Pons (tissue), 1 donor: ENCODE results near the gene FAM187B.
"Not testable (repeated sequence)": the region's sequence is repeated elsewhere in the genome, so short reads cannot be mapped to it uniquely, and the experiment has no call there.

Experiments used
- DNase-seq: peaks from one replicate; pipeline ENCODE4 v3.0.0-alpha.2; 2016; ENCODE audit warnings: low spot score

Gene FAM187B

DNA sequence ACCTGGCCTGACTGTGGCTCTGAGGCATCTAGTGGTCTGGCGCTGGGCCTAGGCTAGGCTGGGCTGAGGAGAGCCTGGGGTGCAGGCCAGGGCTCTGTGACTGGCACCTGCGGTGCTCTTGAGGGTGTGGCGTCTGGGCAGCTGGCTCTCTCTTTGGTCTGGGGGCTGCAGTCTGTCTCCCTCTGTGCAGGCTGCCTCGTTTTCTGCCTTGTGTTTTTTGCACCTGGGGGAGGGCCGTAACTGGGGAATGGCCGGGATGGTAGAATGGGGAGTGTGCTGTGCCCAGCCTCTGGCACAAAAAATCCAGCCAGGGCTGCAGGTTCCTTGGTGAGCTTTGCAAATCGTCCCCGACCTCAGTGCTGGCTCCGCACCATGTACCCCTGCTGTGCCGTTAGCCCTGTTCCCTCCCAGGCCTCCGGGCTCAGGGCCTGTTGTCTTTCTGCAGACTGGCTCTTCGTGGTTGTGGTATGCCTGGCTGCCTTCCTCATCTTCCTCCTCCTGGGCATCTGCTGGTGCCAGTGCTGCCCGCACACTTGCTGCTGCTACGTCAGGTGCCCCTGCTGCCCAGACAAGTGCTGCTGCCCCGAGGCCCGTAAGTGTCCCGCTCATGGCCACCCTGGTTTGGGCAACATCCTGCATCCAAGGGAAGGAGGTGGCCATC, 33.7 kb upstream of the FAM187B start:
- DNase-seq, result no peak

DNA sequence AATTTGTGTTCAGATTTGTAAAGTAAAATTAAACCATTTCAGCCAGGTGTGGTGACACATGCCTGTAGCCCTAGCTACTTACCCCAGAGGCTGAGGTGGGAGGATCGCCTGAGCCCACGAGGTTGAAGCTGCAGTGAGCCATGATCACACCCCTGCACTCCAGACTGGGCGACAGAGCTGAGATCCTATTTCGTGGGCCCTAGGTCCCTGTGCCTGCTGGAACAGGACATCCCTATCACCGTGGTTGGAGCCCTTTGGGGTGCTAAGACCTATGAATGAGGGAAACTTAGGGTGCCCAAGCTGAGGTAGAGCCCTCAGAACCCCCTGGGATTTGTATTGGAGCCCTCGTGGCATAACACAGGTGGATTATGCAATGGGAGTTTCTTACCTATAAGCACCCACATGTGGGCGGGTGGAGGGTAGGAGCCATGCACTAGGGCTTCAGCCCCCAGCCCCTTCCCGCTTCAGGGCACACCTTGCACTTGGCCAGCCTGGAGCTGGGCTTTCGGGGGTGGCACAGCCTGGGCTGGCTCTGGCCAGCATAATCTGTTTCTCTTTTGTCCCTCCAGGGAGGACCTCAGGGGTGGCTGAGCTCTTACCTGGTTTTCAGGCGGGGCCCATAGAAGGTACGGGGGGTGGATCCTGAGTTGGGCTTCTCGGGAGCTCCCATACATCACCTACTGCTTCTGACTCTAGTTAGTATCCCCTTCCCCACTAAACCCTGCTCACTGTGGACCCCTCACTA, 33.0 kb upstream of the FAM187B start:
- DNase-seq, result no peak

DNA sequence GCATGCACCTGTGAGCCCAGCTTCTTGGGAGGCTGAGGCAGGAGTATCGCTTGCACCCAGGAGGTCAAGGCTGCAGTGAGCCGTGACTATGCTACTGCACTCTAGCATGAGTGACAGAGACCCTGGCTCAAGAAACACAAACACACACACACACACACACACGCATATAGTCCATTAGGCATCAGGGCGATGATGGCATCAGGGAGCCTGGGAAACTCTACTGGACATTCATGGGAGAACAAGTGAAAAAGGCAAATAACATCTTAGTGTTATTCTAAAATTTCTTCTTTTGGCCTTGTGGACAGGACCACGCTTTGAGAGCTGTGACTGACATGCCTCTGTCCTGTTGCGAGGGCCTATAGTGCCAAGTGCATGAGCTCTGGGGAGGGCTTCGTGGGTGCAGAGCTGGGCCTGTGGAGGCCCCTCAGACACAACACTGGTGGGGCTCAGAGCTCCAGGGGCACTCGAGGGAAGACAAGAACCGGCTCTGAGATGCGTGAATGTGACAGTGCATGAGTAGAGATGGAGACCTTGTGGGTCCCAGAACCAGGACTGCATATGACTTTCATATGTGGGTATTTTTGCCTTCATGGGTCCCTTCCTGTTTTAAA, 32.3 kb upstream of the FAM187B start:
- DNase-seq, result no peak

DNA sequence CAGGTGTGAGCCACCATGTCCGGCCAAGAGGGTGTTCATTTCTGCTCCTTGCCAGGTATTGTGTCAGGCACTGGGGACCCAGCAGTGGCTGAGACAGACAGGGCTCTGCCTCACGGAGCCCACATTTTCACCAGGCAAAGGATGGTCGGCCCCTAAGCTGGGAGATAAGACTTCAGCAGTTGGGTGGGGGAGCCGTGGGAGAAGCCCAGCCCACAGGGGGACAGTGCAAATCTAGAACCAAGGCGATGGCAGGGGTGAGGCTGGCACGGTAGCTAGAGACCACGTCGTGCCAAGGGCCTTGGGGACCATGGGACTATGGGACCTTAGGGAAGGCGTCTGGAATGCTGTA, 28.5 kb upstream of the FAM187B start:
- no peak for DNase-seq

DNA sequence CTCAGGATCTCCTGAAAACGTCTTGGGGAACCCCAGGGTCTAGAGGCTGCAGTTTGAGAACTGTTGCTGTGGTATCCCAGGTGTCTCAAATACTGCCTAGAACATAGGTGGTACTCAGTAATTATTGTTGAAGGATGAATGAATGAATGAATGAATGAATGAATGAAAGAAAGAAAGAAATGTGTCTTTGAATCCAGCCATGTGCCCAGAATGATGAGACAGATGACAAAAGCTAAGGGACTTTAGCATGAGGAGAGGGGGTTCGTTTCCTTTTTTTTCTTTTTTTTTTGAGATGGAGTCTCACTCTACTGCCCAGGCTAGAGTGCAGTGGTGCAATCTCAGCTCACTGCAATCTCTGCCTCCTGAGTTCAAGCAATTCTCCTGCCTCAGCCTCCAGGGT, 28.0 kb upstream of the FAM187B start:
- no peak for DNase-seq

DNA sequence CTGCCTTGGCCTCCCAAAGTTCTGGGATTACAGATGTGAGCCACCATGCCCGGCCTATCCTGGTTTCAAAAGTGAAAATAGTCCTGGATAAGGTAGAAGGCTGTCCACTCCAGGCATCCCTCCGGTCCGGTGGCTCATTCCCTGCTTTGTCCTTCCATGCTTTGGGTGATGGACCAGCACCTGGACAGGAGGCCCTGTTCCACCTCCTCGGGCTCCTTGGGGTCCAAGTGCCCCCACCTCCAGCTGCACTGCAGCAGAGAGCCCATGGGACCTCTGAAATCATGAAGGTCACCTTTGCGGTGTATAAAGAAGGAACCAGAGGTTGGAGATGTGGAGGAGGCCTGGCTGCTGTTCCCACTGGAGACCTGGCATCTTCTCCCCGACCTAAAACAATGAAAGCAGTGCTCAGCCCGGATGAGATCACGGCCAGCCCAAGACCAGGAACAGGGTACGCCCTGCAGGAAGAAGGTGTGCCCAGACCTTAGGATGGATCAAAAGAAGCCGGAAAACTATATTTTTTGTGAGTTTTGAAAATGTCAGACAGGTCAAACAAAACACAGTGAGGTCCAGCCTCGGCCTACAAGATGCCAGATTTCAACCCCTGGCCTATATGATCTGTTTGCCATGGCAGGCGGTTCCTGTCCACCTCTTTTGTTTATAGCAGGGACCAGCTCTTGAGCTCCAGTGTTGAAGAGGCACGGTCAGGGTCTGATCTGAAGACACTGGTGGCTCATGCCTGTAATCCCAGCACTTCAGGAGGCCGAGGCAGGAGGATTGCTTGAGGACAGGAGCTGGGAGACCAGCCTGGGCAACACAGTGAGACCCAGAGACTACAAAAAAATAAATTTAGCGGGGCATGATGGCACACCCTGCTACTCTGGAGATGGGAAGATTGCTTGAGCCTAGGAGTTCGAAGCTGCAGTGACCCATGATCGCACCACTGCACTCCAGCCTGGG, 26.1 kb upstream of the FAM187B start:
- no peak for DNase-seq

DNA sequence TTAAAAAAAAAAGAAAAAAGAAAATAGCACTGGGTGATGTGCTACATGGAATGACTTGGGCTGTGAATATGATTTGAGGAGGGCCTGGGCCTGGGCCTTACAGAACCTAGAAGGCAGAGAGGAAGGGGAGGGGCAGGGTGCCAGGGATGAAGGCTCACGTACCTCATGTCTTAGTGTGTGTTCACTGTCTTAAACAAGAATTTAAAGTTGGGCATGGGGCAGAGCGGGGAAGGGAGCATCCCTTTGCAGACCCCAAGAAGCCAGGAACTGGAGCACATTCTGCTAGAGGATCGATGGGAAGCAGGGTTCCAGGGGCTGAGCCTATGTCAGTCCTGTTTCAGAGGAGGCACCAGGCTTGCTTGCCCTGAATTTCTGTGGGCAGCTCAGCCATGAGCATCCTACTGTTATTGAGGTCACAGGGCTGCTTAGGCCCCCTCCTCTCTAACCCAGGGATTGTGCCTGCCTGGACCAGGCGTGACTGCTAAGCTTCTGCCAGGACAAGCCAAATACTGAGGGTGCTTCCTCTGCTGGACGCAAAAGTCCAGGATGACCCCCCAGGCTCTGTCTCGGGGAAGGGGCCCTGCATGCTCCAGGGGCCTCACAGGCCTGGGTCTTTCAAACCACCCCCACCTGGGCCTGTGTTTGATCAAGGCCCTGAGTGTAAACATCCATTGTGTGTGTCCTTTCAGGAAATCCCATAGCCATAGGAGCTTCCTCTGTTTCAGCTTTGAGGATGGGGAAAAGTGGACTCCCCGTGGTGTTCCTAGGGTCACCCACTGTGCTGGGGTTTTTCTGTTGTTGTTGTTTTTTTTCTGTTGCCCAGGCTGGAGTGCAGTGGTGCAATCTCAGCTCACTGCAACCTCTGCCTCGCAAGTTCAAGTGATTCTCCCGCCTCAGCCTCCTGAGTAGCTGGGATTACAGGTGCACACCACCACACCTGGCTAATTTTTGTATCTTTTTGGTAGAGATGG, 25.1 kb upstream of the FAM187B start:
- no peak for DNase-seq

DNA sequence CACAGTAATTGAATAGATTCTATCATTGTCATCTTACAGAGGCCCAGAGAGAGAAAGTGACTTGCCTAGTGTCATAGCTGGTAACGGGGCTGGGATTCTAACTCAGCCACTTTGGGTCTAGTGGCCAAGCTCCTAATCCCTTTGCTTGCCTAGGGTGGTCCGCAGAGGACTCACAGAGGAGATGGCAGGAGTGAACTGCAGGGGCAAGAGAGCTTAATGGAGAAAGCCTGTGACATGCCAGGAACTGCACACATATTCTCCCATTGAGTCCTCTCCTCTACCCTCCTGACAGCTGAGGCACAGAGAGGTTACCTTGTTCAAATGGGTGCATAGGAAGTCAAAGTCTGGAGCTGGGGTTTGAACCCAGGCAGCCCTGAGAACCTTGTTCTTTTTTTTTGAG, 22.9 kb upstream of the FAM187B start:
- DNase-seq, result no peak

DNA sequence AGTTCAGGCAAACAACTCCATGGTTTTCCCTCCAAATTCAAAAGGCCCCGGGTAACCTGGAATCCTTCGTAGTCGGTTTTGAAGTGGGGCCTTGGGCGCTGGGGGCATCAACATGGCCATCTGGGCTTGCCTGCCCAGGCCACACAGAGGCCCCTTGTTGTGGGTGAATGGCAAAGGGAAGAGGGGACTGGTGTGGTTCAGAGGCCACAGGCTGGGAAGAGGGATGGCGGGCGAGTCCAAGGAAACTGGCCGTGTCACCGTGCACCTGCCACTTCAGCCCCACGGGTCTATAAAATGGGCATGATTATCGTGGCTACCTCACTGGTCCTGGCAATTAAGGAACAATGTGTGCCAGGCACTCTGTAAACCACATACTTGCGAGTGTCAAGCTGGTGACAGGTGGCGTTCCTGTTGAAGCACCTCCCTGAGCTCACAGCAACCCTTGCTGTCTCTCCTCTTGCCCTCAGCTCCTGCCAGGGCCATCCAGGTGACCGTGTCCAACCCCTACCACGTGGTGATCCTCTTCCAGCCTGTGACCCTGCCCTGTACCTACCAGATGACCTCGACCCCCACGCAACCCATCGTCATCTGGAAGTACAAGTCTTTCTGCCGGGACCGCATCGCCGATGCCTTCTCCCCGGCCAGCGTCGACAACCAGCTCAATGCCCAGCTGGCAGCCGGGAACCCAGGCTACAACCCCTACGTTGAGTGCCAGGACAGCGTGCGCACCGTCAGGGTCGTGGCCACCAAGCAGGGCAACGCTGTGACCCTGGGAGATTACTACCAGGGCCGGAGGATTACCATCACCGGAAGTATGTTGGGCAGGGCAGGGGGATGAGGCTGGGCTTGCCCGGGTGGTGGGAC, 21.5 kb upstream of the FAM187B start:
- no peak for DNase-seq

DNA sequence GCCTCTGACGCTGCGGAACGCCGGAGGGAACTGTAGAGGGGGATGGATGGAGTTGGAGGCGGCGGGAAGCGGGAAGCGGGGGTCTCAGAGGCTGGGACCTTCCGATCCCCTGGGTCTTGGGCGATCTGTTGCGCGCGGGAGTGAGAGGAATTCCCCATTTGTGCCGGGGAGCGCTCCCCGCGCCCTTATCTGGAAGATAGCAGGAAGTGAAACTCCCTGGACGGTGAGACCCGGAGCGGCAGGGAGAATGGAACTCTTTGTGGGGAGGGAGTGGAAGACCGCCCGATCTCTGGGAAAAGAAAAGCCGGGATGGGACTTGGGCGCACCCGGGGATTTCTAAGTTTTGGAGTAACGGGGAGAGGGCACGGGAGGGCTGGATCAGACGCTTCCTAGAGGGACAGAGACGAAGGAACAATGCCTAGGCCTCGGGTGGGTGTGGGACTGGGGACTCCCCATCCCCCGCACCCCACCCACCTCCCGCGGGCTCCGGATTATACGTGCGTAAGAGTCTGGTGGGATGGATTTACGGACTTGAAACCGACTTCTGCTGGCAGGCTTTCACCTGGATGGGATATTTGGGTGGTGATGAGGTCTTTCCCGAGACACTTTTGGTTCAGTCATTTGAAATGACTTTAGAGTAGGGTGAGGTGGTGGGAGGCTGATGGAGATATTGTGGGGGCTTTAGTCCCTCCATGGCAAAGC, 20.8 kb upstream of the FAM187B start:
- DNase-seq, result no peak

DNA sequence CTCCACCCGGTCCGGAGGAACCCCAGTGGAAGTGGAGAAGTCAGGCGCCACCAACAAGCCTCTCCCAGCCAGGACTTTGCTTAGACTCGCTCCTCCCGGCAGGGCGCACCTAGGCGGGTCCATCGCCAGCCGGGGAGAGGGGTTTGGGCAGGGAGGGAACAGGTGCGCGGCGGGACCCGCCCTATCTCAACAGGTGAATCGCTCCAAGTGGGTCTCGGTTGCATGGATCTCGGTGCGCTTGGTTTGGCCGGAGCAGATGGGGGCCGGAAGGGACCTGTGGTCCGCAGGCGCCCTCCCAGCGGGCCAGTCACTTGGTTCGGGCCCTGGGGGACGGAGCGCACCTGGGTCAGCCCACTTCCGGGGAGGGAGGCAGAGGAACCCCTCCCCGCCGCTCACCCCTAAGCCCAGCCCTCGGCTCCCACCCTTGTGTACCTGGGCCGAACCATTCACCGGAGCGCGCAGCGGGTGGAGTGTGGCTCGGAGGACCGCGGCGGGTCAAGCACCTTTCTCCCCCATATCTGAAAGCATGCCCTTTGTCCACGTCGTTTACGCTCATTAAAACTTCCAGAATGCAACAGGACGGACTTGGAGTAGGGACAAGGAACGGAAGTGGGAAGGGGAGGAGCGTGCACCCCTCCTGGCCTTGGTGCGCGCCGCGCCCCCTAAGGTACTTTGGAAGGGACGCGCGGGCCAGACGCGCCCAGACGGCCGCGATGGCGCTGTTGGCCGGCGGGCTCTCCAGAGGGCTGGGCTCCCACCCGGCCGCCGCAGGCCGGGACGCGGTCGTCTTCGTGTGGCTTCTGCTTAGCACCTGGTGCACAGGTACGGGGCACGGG, 20.0 kb upstream of the FAM187B start, which contains the start of gene LSR:
TSS of gene LSR (plus strand) at position 693 of the 836 bp plus-strand sequence. CDS start at position 714, 21 bp downstream.
- no peak for DNase-seq

DNA sequence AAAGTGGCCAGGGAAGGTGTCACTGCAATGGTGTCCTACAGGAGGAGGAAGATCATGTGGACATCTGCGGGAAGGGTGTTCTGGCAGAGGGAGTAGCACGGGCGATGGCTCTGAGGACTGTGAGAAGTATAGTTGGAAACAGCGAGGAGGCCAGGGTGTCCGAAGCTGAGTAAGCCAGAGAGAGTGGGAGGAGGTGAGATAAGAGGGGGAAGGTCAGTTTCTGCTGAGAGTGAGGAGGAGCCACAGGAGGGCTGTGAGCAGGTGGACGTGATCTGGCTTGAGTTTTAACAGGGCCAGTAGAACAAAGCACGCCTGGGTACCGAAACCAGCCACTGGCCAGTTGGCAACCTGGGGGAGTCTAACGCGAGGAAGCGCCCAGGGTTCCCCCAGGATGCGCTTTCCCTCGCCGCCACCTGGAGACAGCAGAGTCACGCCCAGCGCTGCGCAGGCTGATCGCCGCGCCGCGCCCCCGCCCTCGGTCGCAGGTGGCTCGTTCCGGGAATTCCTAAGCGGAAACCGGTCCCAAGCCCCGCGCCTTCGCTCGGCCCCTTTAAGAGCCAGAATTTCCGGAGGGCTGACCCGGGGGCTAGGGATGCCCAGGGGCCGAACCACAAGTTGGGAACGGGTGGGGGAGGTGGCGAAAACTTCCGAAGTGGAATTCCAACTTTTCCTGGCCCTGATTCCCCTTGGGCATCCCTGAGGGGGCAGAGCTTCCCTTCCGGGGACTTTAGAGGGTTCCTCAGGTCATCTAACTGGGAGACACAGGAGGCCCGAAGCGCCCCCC, 19.2 kb upstream of the FAM187B start:
- no peak for DNase-seq

DNA sequence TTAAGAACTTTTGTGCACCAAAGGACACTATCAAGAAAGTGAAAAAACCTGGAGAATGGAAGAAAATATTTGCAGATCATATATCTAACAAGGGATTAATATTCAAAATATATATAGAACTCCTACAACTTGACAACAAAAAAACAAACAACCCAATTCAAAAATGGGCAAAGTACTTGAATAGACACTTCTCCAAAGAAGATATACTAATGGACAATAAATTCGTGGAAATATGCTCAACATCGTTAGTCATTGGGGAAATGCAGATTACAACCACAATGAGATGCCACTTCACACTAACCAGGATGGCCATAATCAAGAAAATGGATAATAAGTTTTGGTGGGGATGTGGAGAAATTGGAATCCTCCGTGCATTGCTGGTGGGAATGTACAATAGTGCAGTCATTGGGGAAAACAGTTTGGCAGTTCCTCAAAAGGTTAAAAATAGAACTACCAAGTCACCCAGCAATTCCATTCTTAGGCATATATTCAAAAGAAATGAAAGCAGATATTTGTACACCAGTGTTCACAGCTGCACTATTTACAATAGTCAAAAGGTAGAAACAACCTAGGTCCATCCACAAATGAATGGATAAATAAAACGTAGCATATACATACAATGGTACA, 18.0 kb upstream of the FAM187B start:
- DNase-seq, result no peak

DNA sequence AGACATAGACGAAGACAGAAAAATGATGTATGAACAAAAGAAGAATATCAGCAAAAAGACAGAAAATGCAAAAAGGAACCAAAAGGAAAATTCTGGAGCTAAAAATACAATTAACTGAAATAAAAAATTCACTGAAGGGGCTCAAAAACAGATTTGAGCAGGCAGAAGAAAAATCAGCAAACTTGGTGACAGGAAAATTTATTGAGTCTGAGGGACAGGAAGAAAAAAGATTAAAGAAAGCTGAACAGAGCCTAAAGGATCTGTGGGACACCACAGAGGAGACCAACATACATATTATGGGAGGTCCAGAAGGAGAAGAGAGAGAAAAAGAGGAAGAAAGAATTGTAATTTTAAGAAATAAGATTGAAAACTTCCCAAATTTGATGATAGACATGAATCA, 12.9 kb upstream of the FAM187B start:
- DNase-seq, result no peak

DNA sequence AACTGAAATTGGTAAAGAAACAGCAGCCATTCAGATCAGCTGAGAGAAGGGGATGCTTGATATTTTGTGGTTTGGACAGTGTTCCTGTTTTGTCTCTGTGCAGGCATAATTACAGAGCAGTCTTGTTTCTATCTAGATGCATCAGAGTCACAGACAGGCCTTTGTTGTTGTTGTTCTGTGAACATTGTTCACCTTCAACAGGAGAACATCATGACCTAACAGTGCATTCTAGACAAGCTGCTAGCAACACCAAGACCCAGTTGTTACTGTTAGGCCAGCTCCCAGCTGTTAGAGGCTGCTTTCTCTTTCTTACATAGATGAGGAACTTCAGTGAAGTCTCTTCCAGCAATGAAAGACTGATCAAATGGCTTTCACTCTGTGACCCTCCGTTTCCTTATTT, 11.8 kb upstream of the FAM187B start:
- peak; percentile 40 for DNase-seq

DNA sequence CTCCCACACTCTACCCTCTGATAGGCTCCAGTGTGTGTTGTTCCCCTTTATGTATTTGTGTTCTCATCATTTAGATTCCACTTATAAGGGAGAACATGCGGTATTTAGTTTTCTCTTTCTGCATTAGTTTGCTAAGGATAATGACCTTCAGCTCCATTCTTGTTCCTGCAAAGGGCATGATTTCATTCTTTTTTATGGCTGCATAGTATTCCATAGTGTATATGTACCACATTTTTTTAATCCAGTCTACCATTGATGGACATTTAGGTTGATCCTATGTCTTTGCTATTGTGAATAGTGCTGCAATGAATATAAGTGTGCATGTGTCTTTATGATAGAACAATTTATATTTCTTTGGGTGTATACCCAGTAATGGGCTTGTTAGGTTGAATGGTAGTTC, 11.1 kb upstream of the FAM187B start:
- not testable (repeated sequence) for DNase-seq
